ENCODE data around the gene TRIM72. TPM values are rescaled to one million over a fixed set of nuclear protein-coding genes. Genes with fewer than 3 reads are reported as not detected.

The TRIM72 gene
- total and polyA plus RNA-seq, 2 donors (not counting 3 experiments of a cell fraction or from before 2014, with no cell fraction given): not detected

DNA sequence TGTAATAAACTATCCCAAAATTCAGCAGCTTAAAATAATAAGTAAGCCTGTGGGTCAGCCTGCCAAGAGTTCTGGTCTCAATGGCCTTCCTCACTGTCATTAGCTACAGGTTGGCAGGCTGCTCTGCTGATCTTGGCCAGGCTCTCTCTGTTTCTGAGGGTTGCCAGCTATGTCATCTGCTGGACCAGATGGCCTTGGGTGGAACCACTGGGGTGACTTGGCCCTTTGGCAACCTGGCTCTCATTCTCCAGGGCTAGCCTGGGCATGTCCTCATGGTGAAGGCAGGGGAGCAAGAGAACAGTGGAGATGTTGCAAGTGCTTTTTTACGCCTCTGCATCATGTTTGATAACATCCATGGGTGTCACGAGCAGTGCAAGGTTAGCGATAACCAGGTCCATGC lies 59.8 kb downstream of the TRIM72 start:
- no peak overlapping the region for H3K4me3 ChIP-seq (replicated peaks in 1 of 3; ENCODE audit: insufficient read depth in 1 of 3, low read depth in 1 of 3, low read length in 3 of 3)
- BruUV-seq (replicated peaks): no TSS peak
- H4K20me1 ChIP-seq (replicated peaks; ENCODE audit: control insufficient read depth, extremely low read depth, insufficient read depth, low read length): no peaks in the 10 kb centered on the region
- no peak overlapping the region for H3K9ac ChIP-seq (replicated peaks; ENCODE audit: extremely low read depth, insufficient read depth, low read length)
- H3K9me1 ChIP-seq (replicated peaks; ENCODE audit: control insufficient read depth, extremely low read depth, insufficient read depth, low read length): no peaks in the 10 kb centered on the region
- H3K4me2 ChIP-seq (ENCODE audit: insufficient read depth, low read length): no peak overlapping the region
- no peak overlapping the region for H2AFZ ChIP-seq (ENCODE audit: low read depth, low read length)
- H3K36me3 ChIP-seq (ENCODE audit: control insufficient read depth in 2 of 2, extremely low read depth in 1 of 2, insufficient read depth in 2 of 2, low read length in 2 of 2): no peaks in the 10 kb centered on the region
- H3K79me2 ChIP-seq (ENCODE audit: control insufficient read depth, insufficient read depth, low read length): no peaks in the 10 kb centered on the region
- H3K4me1 ChIP-seq (ENCODE audit: control insufficient read depth, extremely low read depth, insufficient read depth, low read length): no peaks in the 10 kb centered on the region
- no peaks in the 10 kb centered on the region for H3K27me3 ChIP-seq (ENCODE audit: control insufficient read depth in 2 of 2, insufficient read depth in 2 of 2, low read length in 2 of 2)
- dilution Hi-C loops (cut with MboI; ENCODE audit: extremely low pct_ligation_motif_present, low sequenced_read_pairs) (no loop called here), intact Hi-C loops (cut with micrococcal nuclease) (no loop called here)
- FAIRE-seq (no peak), DNase-seq (ENCODE audit: low read depth, low spot score) (no peak)
- TF ChIP-seq POLR2AphosphoS5 (IDR thresholded peaks at IDR 0.05; ENCODE audit: insufficient read depth, low read depth, low read length) (no peak), EZH2 (IDR thresholded peaks at IDR 0.05; ENCODE audit: borderline replicate concordance, low read depth, low read length, severe bottlenecking) (no peak), POLR2A (IDR thresholded peaks at IDR 0.05; ENCODE audit: low read depth, low read length) (no peak), GATA2 (IDR thresholded peaks at IDR 0.05; ENCODE audit: insufficient read depth, insufficient read length, low read depth, low read length) (no peak), CTCF (IDR thresholded peaks at IDR 0.05; ENCODE audit: extremely low read depth in 1 of 2, insufficient read depth in 1 of 2, low read depth in 1 of 2, low read length in 2 of 2) (no peak), FOS (IDR thresholded peaks at IDR 0.05; ENCODE audit: borderline replicate concordance, insufficient read depth, low read length) (no peak), MYC (IDR thresholded peaks at IDR 0.05; ENCODE audit: low read depth, low read length) (no peak), JUN (IDR thresholded peaks at IDR 0.05; ENCODE audit: borderline replicate concordance, insufficient read depth, insufficient read length, low read depth) (no peak)
- TF ChIP-seq, protein P1, sequence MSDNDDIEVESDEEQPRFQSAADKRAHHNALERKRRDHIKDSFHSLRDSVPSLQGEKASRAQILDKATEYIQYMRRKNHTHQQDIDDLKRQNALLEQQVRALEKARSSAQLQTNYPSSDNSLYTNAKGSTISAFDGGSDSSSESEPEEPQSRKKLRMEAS (IDR thresholded peaks at IDR 0.05; ENCODE audit: insufficient read depth, insufficient read length): no peak
- H3K27ac ChIP-seq (ENCODE audit: insufficient read depth, low read depth, low read length): no peak overlapping the region
- ChIA-PET CTCF (no interaction called here), POLR2A (no interaction called here)
- H3K9me3 ChIP-seq (replicated peaks; ENCODE audit: control insufficient read depth, insufficient read depth, low read length): no peaks in the 10 kb centered on the region

Data from endothelial cell of umbilical vein (primary cell).